Ishikawa (cell line): Measurements from ENCODE around the gene SETD1A.

ENCODE experiments used
- CEBPB ChIP-seq: IDR thresholded peaks from 2 replicates; pipeline ENCODE4 v1.6.1; 2012
- CREB1 ChIP-seq: IDR thresholded peaks from 2 replicates; pipeline ENCODE4 v1.6.1; 2012; ENCODE audit warnings: low read depth
- EGR1 ChIP-seq: IDR thresholded peaks from 2 replicates; pipeline ENCODE4 v1.6.1; 2012
- EP300 ChIP-seq: IDR thresholded peaks from 2 replicates; pipeline ENCODE4 v1.6.1; 2012; ENCODE audit warnings: borderline replicate concordance
- FOXM1 ChIP-seq: IDR thresholded peaks from 2 replicates; pipeline ENCODE4 v1.6.1; 2012; ENCODE audit warnings: low read depth, borderline replicate concordance
- MAX ChIP-seq: IDR thresholded peaks from 2 replicates; pipeline ENCODE4 v1.6.1; 2012
- NFIC ChIP-seq: IDR thresholded peaks from 2 replicates; pipeline ENCODE4 v1.6.1; 2012
- RAD21 ChIP-seq: IDR thresholded peaks from 2 replicates; pipeline ENCODE4 v1.6.1; 2012; ENCODE audit warnings: low read depth
- REST ChIP-seq: IDR thresholded peaks from 2 replicates; pipeline ENCODE4 v1.6.1; 2012; ENCODE audit warnings: low read depth, mild to moderate bottlenecking
- TAF1 ChIP-seq: IDR thresholded peaks from 2 replicates; pipeline ENCODE4 v1.6.1; 2012; ENCODE audit warnings: low read depth, mild to moderate bottlenecking
- TCF12 ChIP-seq: IDR thresholded peaks from 2 replicates; pipeline ENCODE4 v1.6.1; 2012; ENCODE audit warnings: low read depth
- TEAD4 ChIP-seq: IDR thresholded peaks from 2 replicates; pipeline ENCODE4 v1.6.1; 2012
- USF1 ChIP-seq: IDR thresholded peaks from 2 replicates; pipeline ENCODE4 v1.6.1; 2012
- YY1 ChIP-seq: IDR thresholded peaks from 2 replicates; pipeline ENCODE4 v1.6.1; 2012; ENCODE audit warnings: low read depth
- ZBTB7A ChIP-seq: IDR thresholded peaks from 2 replicates; pipeline ENCODE4 v1.6.1; 2012; ENCODE audit warnings: low read depth

Gene SETD1A

GRCh38 chr16:30924913-30925631 lies 32.5 kb upstream of the SETD1A start:
- no peak for TF ChIP-seq FOXM1
- TF ChIP-seq CREB1: no peak
- no peak for TF ChIP-seq TAF1
- TF ChIP-seq CEBPB: no peak
- TF ChIP-seq MAX: no peak
- no peak for TF ChIP-seq EP300

- TF ChIP-seq FOXM1: no peak
- no peak for TF ChIP-seq MAX
- TF ChIP-seq USF1: no peak
- no peak for TF ChIP-seq RAD21
- no peak for TF ChIP-seq YY1
- TF ChIP-seq REST: no peak
- TF ChIP-seq TAF1: no peak
- no peak for TF ChIP-seq EGR1
Measured at GRCh38 chr16:30925632-30925987, 31.9 kb upstream of the SETD1A start.

- TF ChIP-seq RAD21 (no peak), YY1 (no peak), CREB1 (no peak), USF1 (no peak), TAF1 (no peak), CEBPB (no peak), EP300 (no peak), TEAD4 (no peak), TCF12 (no peak)
Measured at GRCh38 chr16:30925995-30926811, 31.4 kb upstream of the SETD1A start.

- no peak for TF ChIP-seq NFIC
Measured at GRCh38 chr16:30926937-30927788, 30.4 kb upstream of the SETD1A start.

- TF ChIP-seq ZBTB7A (no peak), REST (no peak), NFIC (no peak), FOXM1 (no peak), EGR1 (no peak), CEBPB (no peak), MAX (no peak), TEAD4 (no peak), TCF12 (no peak)
Measured at GRCh38 chr16:30927789-30928378, 29.7 kb upstream of the SETD1A start.
